NCI-H748 treated with DMSO at 0.1 percent for 48 hours (cell line): ENCODE measurements around the gene MRS2.
"Not testable (repeated sequence)": the region's sequence is repeated elsewhere in the genome, so short reads cannot be mapped to it uniquely, and the experiment has no call there.

Source experiments
- DNase-seq: peaks from one replicate; lab custom pipeline; 2025; lab: John Stamatoyannopoulos, UW

The MRS2 gene

GRCh38 chr6:24402697-24403500, at the start of gene MRS2:
Gene MRS2, plus strand, starts transcription at chr6:24402936. Its CDS starts 111 bp downstream, at chr6:24403047.
- DNase-seq = peak; percentile 98

- no peak for DNase-seq
Observed at GRCh38 chr6:24353861-24354260, 48.9 kb upstream of the MRS2 start.

- DNase-seq = no peak
Observed at GRCh38 chr6:24355393-24355792, 47.3 kb upstream of the MRS2 start.

- no peak for DNase-seq
Observed at GRCh38 chr6:24356310-24356973, 46.3 kb upstream of the MRS2 start.

GRCh38 chr6:24357336-24358218, 45.2 kb upstream of the MRS2 start, which contains the start of gene DCDC2:
Gene DCDC2, minus strand, starts transcription at chr6:24358059. Its CDS starts 309 bp downstream, at chr6:24357750.
- DNase-seq = peak; percentile 80

- no peak for DNase-seq
Observed at GRCh38 chr6:24358219-24358821, 44.4 kb upstream of the MRS2 start.

- DNase-seq = peak; percentile 95
Observed at GRCh38 chr6:24359640-24360454, 42.9 kb upstream of the MRS2 start.

- DNase-seq = not testable (repeated sequence)
Observed at GRCh38 chr6:24362363-24362762, 40.4 kb upstream of the MRS2 start.

- DNase-seq = not testable (repeated sequence)
Observed at GRCh38 chr6:24365103-24365633, 37.6 kb upstream of the MRS2 start.

- no peak for DNase-seq
Observed at GRCh38 chr6:24374612-24375011, 28.1 kb upstream of the MRS2 start.

GRCh38 chr6:24376871-24377270, 25.9 kb upstream of the MRS2 start:
- no peak for DNase-seq

- DNase-seq = no peak
Observed at GRCh38 chr6:24378473-24379097, 24.2 kb upstream of the MRS2 start.

GRCh38 chr6:24381476-24382219, 21.1 kb upstream of the MRS2 start:
- DNase-seq = no peak

GRCh38 chr6:24382220-24382540, 20.6 kb upstream of the MRS2 start:
- DNase-seq = no peak

- not testable (repeated sequence) for DNase-seq
Observed at GRCh38 chr6:24382891-24383494, 19.7 kb upstream of the MRS2 start.

GRCh38 chr6:24384369-24385130, 18.2 kb upstream of the MRS2 start:
- not testable (repeated sequence) for DNase-seq

- no peak for DNase-seq
Observed at GRCh38 chr6:24385536-24386269, 17.0 kb upstream of the MRS2 start.

- no peak for DNase-seq
Observed at GRCh38 chr6:24387818-24388217, 14.9 kb upstream of the MRS2 start.
